ENCODE data around the gene LCP1. TPM values are rescaled to one million over a fixed set of nuclear protein-coding genes. Genes with fewer than 3 reads are reported as not detected.

The LCP1 gene
- total and polyA plus RNA-seq, 2 experiments from 2014 or later: 0.64 TPM; not detected in 1

DNA sequence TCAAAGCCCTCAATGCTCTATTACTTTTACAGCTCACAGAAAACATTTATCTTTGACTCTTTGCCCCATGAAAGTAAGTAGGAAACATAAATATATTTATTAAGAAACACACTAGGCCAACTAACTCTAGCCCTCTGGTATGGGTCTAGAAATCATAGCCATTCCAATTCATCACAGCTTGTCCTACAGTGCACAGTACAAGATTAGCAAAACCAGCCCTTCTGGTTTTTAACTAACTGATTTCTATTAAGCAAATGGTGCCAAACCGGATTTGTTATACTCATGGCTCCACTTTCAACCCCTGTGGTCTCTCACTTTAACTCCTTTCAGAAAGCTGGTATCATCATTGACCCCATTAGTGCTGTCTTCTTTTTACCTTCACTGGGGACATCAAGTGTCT is 24.2 kb upstream of the LCP1 start:
- no peak for TF ChIP-seq EZH2phosphoT487 (IDR thresholded peaks at IDR 0.05; ENCODE audit: insufficient read depth, low read depth)
- no peak for TF ChIP-seq EZH2 (IDR thresholded peaks at IDR 0.05; ENCODE audit: insufficient read depth, poor library complexity, severe bottlenecking)
- WGBS, 2 experiments (ENCODE audit: low coverage in 1 of 2, low lambda C conversion rate in 2 of 2, missing lambda C conversion rate in 2 of 2): 45 to 54% methylated on average over 1 of the region's 1 CpG
- no peak overlapping the region for H3K9ac ChIP-seq
- no peaks in the 10 kb centered on the region for H3K4me1 ChIP-seq (ENCODE audit: insufficient read depth)
- no peak overlapping the region for H3K4me2 ChIP-seq (ENCODE audit: unreplicated experiment)
- H3K4me3 ChIP-seq: no peak overlapping the region
- H3K9me2 ChIP-seq (ENCODE audit: insufficient read depth): no peaks in the 10 kb centered on the region
- no peak overlapping the region for H3K27ac ChIP-seq
- no peaks in the 10 kb centered on the region for H4K20me1 ChIP-seq (ENCODE audit: insufficient read depth)
- in situ Hi-C loops (cut with MboI): no loop called here
- no peaks in the 10 kb centered on the region for H3K79me2 ChIP-seq (ENCODE audit: insufficient read depth)
- H3K9me3 ChIP-seq (ENCODE audit: low read depth): no peaks in the 10 kb centered on the region
- H3K36me3 ChIP-seq (ENCODE audit: low read depth): no peaks in the 10 kb centered on the region
- no peak for DNase-seq
- no peaks in the 10 kb centered on the region for H3F3A ChIP-seq (ENCODE audit: insufficient read depth)
- peaks cover 38% of the 10 kb centered on the region for H3K27me3 ChIP-seq (replicated peaks; ENCODE audit: insufficient read depth)
- H2AFZ ChIP-seq: no peak overlapping the region

DNA sequence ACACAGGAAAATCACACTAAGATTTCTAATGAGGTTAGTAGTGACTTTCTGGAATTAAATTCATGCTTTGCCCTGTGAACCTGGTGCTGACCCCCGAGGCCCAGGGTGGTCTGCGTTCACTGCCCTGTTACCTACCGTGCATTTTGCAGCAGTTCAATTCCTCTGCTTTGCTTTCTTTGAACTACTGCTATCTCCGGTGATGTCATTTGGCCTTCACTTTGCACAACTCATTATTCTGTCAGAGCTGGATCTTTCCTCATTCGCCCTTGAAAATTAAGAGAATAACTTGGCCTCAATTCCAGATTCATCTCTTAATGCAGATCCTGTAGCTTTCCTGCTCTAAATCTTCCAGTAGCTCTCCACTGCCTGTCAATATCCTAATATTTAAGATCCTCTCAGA is 21.0 kb upstream of the LCP1 start:
- peaks cover 4% of the 10 kb centered on the region; the same call in 1 of the 2 replicates for H3F3A ChIP-seq (ENCODE audit: insufficient read depth)
- in situ Hi-C loops (cut with MboI): no loop called here
- no peak overlapping the region for H3K4me3 ChIP-seq
- 0 out of 2 replicates have a peak, but pooled peaks cover 2% of the 10 kb centered on the region for H3K4me1 ChIP-seq (ENCODE audit: insufficient read depth)
- no peak for DNase-seq
- H3K4me2 ChIP-seq (ENCODE audit: unreplicated experiment): no peak overlapping the region
- no peaks in the 10 kb centered on the region for H3K36me3 ChIP-seq (ENCODE audit: low read depth)
- no peak for TF ChIP-seq EZH2phosphoT487 (IDR thresholded peaks at IDR 0.05; ENCODE audit: insufficient read depth, low read depth)
- TF ChIP-seq EZH2 (IDR thresholded peaks at IDR 0.05; ENCODE audit: insufficient read depth, poor library complexity, severe bottlenecking): no peak
- no peak overlapping the region for H3K27ac ChIP-seq
- H4K20me1 ChIP-seq (ENCODE audit: insufficient read depth): no peaks in the 10 kb centered on the region
- no peak overlapping the region for H3K9ac ChIP-seq
- H3K9me2 ChIP-seq (ENCODE audit: insufficient read depth): no peaks in the 10 kb centered on the region
- peaks cover 11% of the 10 kb centered on the region; the same call in 1 of the 2 replicates for H3K27me3 ChIP-seq (replicated peaks; ENCODE audit: insufficient read depth)
- no peaks in the 10 kb centered on the region for H3K9me3 ChIP-seq (ENCODE audit: low read depth)
- 73 to 78% methylated on average over 5 of the region's 5 CpGs for WGBS, 2 experiments (ENCODE audit: low coverage in 1 of 2, low lambda C conversion rate in 2 of 2, missing lambda C conversion rate in 2 of 2)
- no peak overlapping the region for H2AFZ ChIP-seq
- H3K79me2 ChIP-seq (ENCODE audit: insufficient read depth): no peaks in the 10 kb centered on the region

DNA sequence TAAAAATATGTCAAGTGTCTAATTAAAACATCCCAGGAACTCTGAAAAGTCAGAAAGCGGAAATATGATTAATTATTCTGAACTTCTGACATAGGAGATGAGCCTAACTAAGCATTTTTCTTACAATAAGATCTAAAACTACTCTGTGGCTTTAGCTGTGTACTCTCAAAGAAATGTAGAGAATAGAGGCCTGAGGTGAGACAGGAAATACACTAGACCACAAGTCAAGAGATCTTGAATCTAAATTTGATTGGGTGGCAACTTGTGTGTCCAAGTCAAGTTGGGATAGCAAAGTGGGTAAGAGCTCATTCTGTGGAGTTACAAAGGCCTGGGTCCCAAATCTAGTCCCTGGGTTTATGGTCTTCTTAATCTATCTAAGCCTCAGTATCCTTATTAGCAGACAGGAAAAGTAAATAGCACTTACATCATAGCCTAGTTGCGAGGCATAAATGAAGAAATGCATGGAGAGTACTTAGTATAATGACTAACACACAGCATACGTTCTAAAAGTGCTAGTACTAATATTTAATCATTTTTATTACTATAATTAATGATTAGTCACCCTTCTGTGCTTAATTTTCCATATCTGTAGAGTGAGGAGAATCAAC is 20.3 kb upstream of the LCP1 start:
- no peaks in the 10 kb centered on the region for H4K20me1 ChIP-seq (ENCODE audit: insufficient read depth)
- no peaks in the 10 kb centered on the region for H3K9me2 ChIP-seq (ENCODE audit: insufficient read depth)
- no peaks in the 10 kb centered on the region for H3K9me3 ChIP-seq (ENCODE audit: low read depth)
- H3K4me2 ChIP-seq (ENCODE audit: unreplicated experiment): no peak overlapping the region
- H3K79me2 ChIP-seq (ENCODE audit: insufficient read depth): no peaks in the 10 kb centered on the region
- no peak overlapping the region for H3K27ac ChIP-seq
- no peak for DNase-seq
- TF ChIP-seq EZH2phosphoT487 (IDR thresholded peaks at IDR 0.05; ENCODE audit: insufficient read depth, low read depth): no peak
- no peak for TF ChIP-seq EZH2 (IDR thresholded peaks at IDR 0.05; ENCODE audit: insufficient read depth, poor library complexity, severe bottlenecking)
- peaks cover 11% of the 10 kb centered on the region; the same call in 1 of the 2 replicates for H3K27me3 ChIP-seq (replicated peaks; ENCODE audit: insufficient read depth)
- in situ Hi-C loops (cut with MboI): no loop called here
- 68 to 72% methylated on average over 3 of the region's 3 CpGs for WGBS, 2 experiments (ENCODE audit: low coverage in 1 of 2, low lambda C conversion rate in 2 of 2, missing lambda C conversion rate in 2 of 2)
- peaks cover 9% of the 10 kb centered on the region; the same call in 1 of the 2 replicates for H3K4me1 ChIP-seq (ENCODE audit: insufficient read depth)
- peaks cover 11% of the 10 kb centered on the region; the same call in 1 of the 2 replicates for H3F3A ChIP-seq (ENCODE audit: insufficient read depth)
- H2AFZ ChIP-seq: no peak overlapping the region
- no peaks in the 10 kb centered on the region for H3K36me3 ChIP-seq (ENCODE audit: low read depth)
- no peak overlapping the region for H3K9ac ChIP-seq
- no peak overlapping the region for H3K4me3 ChIP-seq

DNA sequence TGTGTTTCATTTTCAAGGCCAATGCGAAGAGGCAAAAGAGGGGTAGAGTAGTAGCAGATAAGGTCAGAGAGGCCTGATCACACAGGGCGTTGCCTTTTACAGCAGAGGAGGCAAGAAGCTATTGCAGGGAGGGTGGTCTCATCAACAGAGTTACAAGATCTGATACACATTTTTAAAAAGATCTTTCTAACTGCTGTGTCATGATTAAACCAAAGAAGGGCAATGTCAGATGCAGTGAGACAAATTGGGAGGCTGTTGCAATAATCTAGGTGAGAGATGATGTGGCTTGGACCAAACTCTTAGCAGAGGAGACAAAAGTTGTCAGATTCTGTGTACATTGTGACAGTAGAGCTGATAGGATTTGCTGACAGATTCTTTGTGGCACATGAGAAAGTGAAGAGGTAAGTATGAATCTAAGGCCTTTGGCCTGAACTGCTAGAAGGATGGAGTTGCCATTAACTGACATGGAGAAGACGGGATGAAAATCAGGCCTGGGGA is 16.8 kb upstream of the LCP1 start:
- no peak overlapping the region for H3K9ac ChIP-seq
- H3K27ac ChIP-seq: no peak overlapping the region
- H3K4me2 ChIP-seq (ENCODE audit: unreplicated experiment): no peak overlapping the region
- TF ChIP-seq EZH2 (IDR thresholded peaks at IDR 0.05; ENCODE audit: insufficient read depth, poor library complexity, severe bottlenecking) (no peak), EZH2phosphoT487 (IDR thresholded peaks at IDR 0.05; ENCODE audit: insufficient read depth, low read depth) (no peak)
- no peaks in the 10 kb centered on the region for H4K20me1 ChIP-seq (ENCODE audit: insufficient read depth)
- peaks cover 12% of the 10 kb centered on the region; the same call in 1 of the 2 replicates for H3K4me1 ChIP-seq (ENCODE audit: insufficient read depth)
- no peaks in the 10 kb centered on the region for H3K36me3 ChIP-seq (ENCODE audit: low read depth)
- WGBS, 2 experiments (ENCODE audit: low coverage in 1 of 2, low lambda C conversion rate in 2 of 2, missing lambda C conversion rate in 2 of 2): 83 to 86% methylated on average over 3 of the region's 3 CpGs
- H3K9me3 ChIP-seq (ENCODE audit: low read depth): no peaks in the 10 kb centered on the region
- H3F3A ChIP-seq (ENCODE audit: insufficient read depth): peaks cover 12% of the 10 kb centered on the region; the same call in 1 of the 2 replicates
- DNase-seq: no peak
- H3K4me3 ChIP-seq: no peak overlapping the region
- in situ Hi-C loops (cut with MboI): no loop called here
- no peaks in the 10 kb centered on the region for H3K9me2 ChIP-seq (ENCODE audit: insufficient read depth)
- H3K27me3 ChIP-seq (replicated peaks; ENCODE audit: insufficient read depth): peaks cover 11% of the 10 kb centered on the region; the same call in 1 of the 2 replicates
- no peak overlapping the region for H2AFZ ChIP-seq
- H3K79me2 ChIP-seq (ENCODE audit: insufficient read depth): no peaks in the 10 kb centered on the region

All from GM23248 (cell line).